Vagina (tissue), 2 donors: Measurements from ENCODE around the gene NOC4L. TPM values are rescaled to one million over a fixed set of nuclear protein-coding genes. Genes with fewer than 3 reads are reported as not detected.

Source experiments
- DNase-seq, 2 donors: peaks; one replicate each; pipeline ENCODE4 v3.0.0-alpha.2; 2017; ENCODE audit errors: extremely low spot score in 2 of 2
- H3K27ac ChIP-seq: fragments of 200-600 bp; sonication (generic); one replicate; pipeline ENCODE4 v1.5.1; 2019
- H3K27me3 ChIP-seq: fragments of 200-600 bp; sonication (generic); one replicate; pipeline ENCODE4 v1.5.1; 2019
- H3K36me3 ChIP-seq, 2 donors: fragments of 200-600 bp; sonication (generic); one replicate each; pipeline ENCODE4 v1.5.1; 2017 to 2019
- H3K4me1 ChIP-seq: fragments of 200-600 bp; sonication (generic); one replicate; pipeline ENCODE4 v1.5.1; 2019
- H3K4me3 ChIP-seq, 2 donors: fragments of 200-600 bp; sonication (generic); 1 replicate in 1 of 2; 2 replicates in 1 of 2; pipeline ENCODE4 v1.5.1; 2016 to 2019
- H3K9me3 ChIP-seq: fragments of 200-600 bp; sonication (generic); one replicate; pipeline ENCODE4 v1.5.1; 2019
- CTCF ChIP-seq, 3 experiments: fragments of 450-650 bp in 2 of 3; fragments of 200-600 bp in 1 of 3; sonication (generic) in 1 of 3; IDR thresholded peaks; one replicate each; pipeline ENCODE4 v1.5.1; 2017 to 2019; ENCODE audit warnings: antibody characterized with exemption in 3 of 3, mild to moderate bottlenecking in 2 of 3, moderate library complexity in 2 of 3
- POLR2A ChIP-seq, 2 donors: fragments of 450-650 bp; IDR thresholded peaks; one replicate each; pipeline ENCODE4 v1.6.1; 2017; ENCODE audit warnings: antibody characterized with exemption in 2 of 2, mild to moderate bottlenecking in 2 of 2, moderate library complexity in 2 of 2
- POLR2AphosphoS5 ChIP-seq, 2 donors: sonication (generic); formaldehyde crosslinking; IDR thresholded peaks; one replicate each; pipeline ENCODE4 v1.9.0; 2017; ENCODE audit warnings: antibody characterized with exemption in 2 of 2, mild to moderate bottlenecking in 2 of 2, low read depth in 1 of 2; ENCODE audit not compliant: insufficient read depth in 1 of 2
- intact Hi-C: fragments of 100-400 bp; cut with DNase I; formaldehyde crosslinking; loops from one replicate; pipeline ENCODE4 v1.15.1; 2023
- total RNA-seq: library from RNA; depleted of rRNA; stranded (reverse); fragments of >200 nt; gene quantifications from one replicate; pipeline ENCODE4 v1.2.3, GENCODE V29; 2016

The NOC4L gene
- total RNA-seq = 13.0 TPM

- no peak for DNase-seq
- peak; percentile 81 to 94 for TF ChIP-seq POLR2AphosphoS5 (IDR thresholded peaks at IDR 0.05; ENCODE audit: insufficient read depth in 1 of 2, low read depth in 1 of 2)
- TF ChIP-seq CTCF (IDR thresholded peaks at IDR 0.05) = no peak
- TF ChIP-seq POLR2A (IDR thresholded peaks at IDR 0.05) = peak in 1 of 2 donors; percentile 19
- Histone ChIP-seq H3K4me3 (peak within 1 kb of the TSS; percentile 81 to 87), H3K27ac (peak within 1 kb of the TSS; percentile 82), H3K36me3 (peaks cover 0 to 32% of the 10 kb centered on the region in 2 donors), H3K4me1 (peaks cover 31% of the 10 kb centered on the region), H3K27me3 (no peaks in the 10 kb centered on the region), H3K9me3 (no peaks in the 10 kb centered on the region)
- intact Hi-C loops = no loop called here
Measured at GRCh38 chr12:132144115-132144809, at the start of gene NOC4L, which contains the start of gene DDX51. TSS of gene NOC4L (plus strand) at chr12:132144457. CDS start at chr12:132144489, 32 bp downstream. TSS of gene DDX51 (minus strand) at chr12:132144319. CDS start at chr12:132144296, 23 bp downstream.

GRCh38 chr12:132095520-132096409 is 48.5 kb upstream of the NOC4L start:
- Histone ChIP-seq H3K9me3 (no peaks in the 10 kb centered on the region), H3K4me1 (no peaks in the 10 kb centered on the region), H3K4me3 (no peak overlapping the region), H3K27ac (no peak overlapping the region), H3K27me3 (no peaks in the 10 kb centered on the region), H3K36me3 (peaks cover 0 to 17% of the 10 kb centered on the region in 2 donors)
- TF ChIP-seq POLR2A (IDR thresholded peaks at IDR 0.05) (no peak), POLR2AphosphoS5 (IDR thresholded peaks at IDR 0.05; ENCODE audit: insufficient read depth in 1 of 2, low read depth in 1 of 2) (no peak), CTCF (IDR thresholded peaks at IDR 0.05) (no peak)
- intact Hi-C loops = no loop called here
- no peak for DNase-seq

- Histone ChIP-seq H3K27me3 (no peaks in the 10 kb centered on the region), H3K4me3 (no peak overlapping the region), H3K36me3 (peaks cover 0 to 6% of the 10 kb centered on the region in 2 donors), H3K9me3 (no peaks in the 10 kb centered on the region), H3K4me1 (no peaks in the 10 kb centered on the region), H3K27ac (no peak overlapping the region)
- intact Hi-C loops = no loop called here
- TF ChIP-seq POLR2A (IDR thresholded peaks at IDR 0.05) = no peak
- no peak for TF ChIP-seq CTCF (IDR thresholded peaks at IDR 0.05)
- no peak for TF ChIP-seq POLR2AphosphoS5 (IDR thresholded peaks at IDR 0.05; ENCODE audit: insufficient read depth in 1 of 2, low read depth in 1 of 2)
- no peak for DNase-seq
Measured at GRCh38 chr12:132099739-132100138, 44.5 kb upstream of the NOC4L start.

- no peaks in the 10 kb centered on the region for H3K27me3 ChIP-seq
- intact Hi-C loops = no loop called here
- TF ChIP-seq POLR2A (IDR thresholded peaks at IDR 0.05) (no peak), CTCF (IDR thresholded peaks at IDR 0.05) (no peak), POLR2AphosphoS5 (IDR thresholded peaks at IDR 0.05; ENCODE audit: insufficient read depth in 1 of 2, low read depth in 1 of 2) (no peak)
- H3K27ac ChIP-seq = no peak overlapping the region
- DNase-seq = no peak
- peaks cover 0 to 11% of the 10 kb centered on the region in 2 donors for H3K36me3 ChIP-seq
- H3K4me3 ChIP-seq = no peak overlapping the region
- no peaks in the 10 kb centered on the region for H3K9me3 ChIP-seq
- H3K4me1 ChIP-seq = no peaks in the 10 kb centered on the region
Measured at GRCh38 chr12:132100306-132101065, 43.8 kb upstream of the NOC4L start.
